HCT116 (cell line): Measurements from ENCODE around the gene RANBP1. TPM values are rescaled to one million over a fixed set of nuclear protein-coding genes. Genes with fewer than 3 reads are reported as not detected.

ENCODE experiments used
- ATAC-seq: fragments of 200-7000 bp; cut with Tn5 transposase; 2 replicates; pipeline ENCODE4 v1.9.1; 2020; ENCODE audit warnings: mild to moderate bottlenecking, moderate library complexity
- BruUV-seq: library from RNA; stranded (reverse); fragments of 400-500 nt; replicated peaks from 2 replicates; lab custom pipeline; 2021; lab: Mats Ljungman, UMichigan
- CTCF ChIA-PET: fragments of 300-600 bp; sonication (Branson Sonifier 250); formaldehyde crosslinking; loops from one replicate; lab custom pipeline; 2021; ENCODE audit warnings: antibody characterized with exemption; lab: Charles Lee
- POLR2A ChIA-PET: fragments of 300-600, 350-600 bp; sonication (Branson Sonifier 250); formaldehyde crosslinking; loops from one replicate; lab custom pipeline; 2021; ENCODE audit warnings: antibody characterized with exemption; lab: Charles Lee
- RAD21 ChIA-PET, 2 experiments: fragments of 300-600 bp; sonication (Branson Sonifier 250); formaldehyde crosslinking; loops; one replicate each; lab custom pipeline; 2023; ENCODE audit warnings: low total read pairs in 2 of 2; ENCODE audit not compliant: uncharacterized antibody in 2 of 2, unreplicated experiment in 2 of 2, low non-redundant PET in 1 of 2; lab: Charles Lee
- DNase-seq: peaks from one replicate; pipeline ENCODE4 v3.0.0-alpha.2; 2010; ENCODE audit warnings: low read depth, low spot score
- H2AFZ ChIP-seq: fragments of 200-600 bp; shearing (Covaris generic), sonication (generic); 2 replicates; pipeline ENCODE4 v1.6.1; 2017; ENCODE audit warnings: low read depth, mixed run types, mixed read lengths, antibody characterized with exemption, low read length; ENCODE audit not compliant: poor library complexity, severe bottlenecking
- H3K27ac ChIP-seq: 2 replicates; pipeline ENCODE4 v1.5.1; 2012; ENCODE audit warnings: low read depth, low read length
- H3K27me3 ChIP-seq: fragments of 200-600 bp; sonication (generic); 2 replicates; pipeline ENCODE4 v1.6.1; 2016; ENCODE audit warnings: mixed run types, low read length, mixed read lengths; ENCODE audit not compliant: insufficient read depth
- H3K36me3 ChIP-seq, 2 experiments: fragments of 200-500 bp in 1 of 2; fragments of 200-600 bp in 1 of 2; sonication (Bioruptor generic) in 1 of 2; sonication (generic) in 1 of 2; 2 replicates each; pipeline versions ENCODE4 v1.5.1 to v1.6.1; 2014 to 2016; ENCODE audit warnings: low read length in 2 of 2, inconsistent platforms in 1 of 2, mixed read lengths in 1 of 2, mixed run types in 1 of 2; ENCODE audit not compliant: insufficient read depth in 2 of 2, control insufficient read depth in 1 of 2
- H3K4me1 ChIP-seq, 2 experiments: fragments of 200-600 bp in 1 of 2; sonication (generic) in 1 of 2; 2 replicates each; pipeline versions ENCODE4 v1.5.1 to v1.6.1; 2012 to 2017; ENCODE audit warnings: low read length in 2 of 2, inconsistent platforms in 1 of 2, mild to moderate bottlenecking in 1 of 2, mixed read lengths in 1 of 2, mixed run types in 1 of 2, moderate library complexity in 1 of 2; ENCODE audit not compliant: insufficient read depth in 2 of 2, control insufficient read depth in 1 of 2
- H3K4me2 ChIP-seq: fragments of 200-600 bp; sonication (generic); 2 replicates; pipeline ENCODE4 v1.6.1; 2017; ENCODE audit warnings: mixed run types, low read length, mixed read lengths
- H3K4me3 ChIP-seq, 2 experiments: fragments of 200-600 bp in 1 of 2; sonication (generic) in 1 of 2; replicated peaks in 1 of 2; 2 replicates each; pipeline ENCODE4 v1.5.1; 2011 to 2016; ENCODE audit warnings: low read length in 2 of 2, control low read depth in 1 of 2, low read depth in 1 of 2, mild to moderate bottlenecking in 1 of 2, mixed read lengths in 1 of 2, mixed run types in 1 of 2
- H3K79me2 ChIP-seq: fragments of 200-600 bp; sonication (generic); 2 replicates; pipeline ENCODE4 v1.6.1; 2017; ENCODE audit warnings: mild to moderate bottlenecking, mixed run types, low read length, moderate library complexity, mixed read lengths; ENCODE audit not compliant: insufficient read depth
- H3K9ac ChIP-seq: fragments of 200-600 bp; sonication (generic); 2 replicates; pipeline ENCODE4 v1.6.1; 2016; ENCODE audit warnings: low read length, mixed read lengths
- H3K9me2 ChIP-seq: fragments of 200-600 bp; sonication (generic), shearing (Covaris generic); 2 replicates; pipeline ENCODE4 v1.6.1; 2017; ENCODE audit warnings: mixed run types, mild to moderate bottlenecking, moderate library complexity; ENCODE audit not compliant: insufficient read depth
- H3K9me3 ChIP-seq, 2 experiments: fragments of 200-500 bp in 1 of 2; fragments of 200-600 bp in 1 of 2; sonication (Bioruptor generic) in 1 of 2; sonication (generic) in 1 of 2; 2 replicates each; pipeline ENCODE4 v1.6.1; 2014 to 2017; ENCODE audit warnings: low read length in 2 of 2, mixed read lengths in 2 of 2, inconsistent platforms in 1 of 2, low read depth in 1 of 2, mild to moderate bottlenecking in 1 of 2, mixed run types in 1 of 2, moderate library complexity in 1 of 2; ENCODE audit not compliant: control insufficient read depth in 1 of 2, insufficient read depth in 1 of 2
- H4K20me1 ChIP-seq: fragments of 200-600 bp; sonication (generic), shearing (Covaris generic); 2 replicates; pipeline ENCODE4 v1.6.1; 2017; ENCODE audit warnings: mixed run types, mild to moderate bottlenecking, moderate library complexity; ENCODE audit not compliant: insufficient read depth
- CTCF ChIP-seq, 3 experiments: fragments of 200-600 bp in 1 of 3; sonication (generic) in 1 of 3; IDR thresholded peaks in 2 of 3; conservative IDR thresholded peaks in 1 of 3; 2 replicates each; pipeline ENCODE4 v1.5.1; 2012 to 2017; ENCODE audit warnings: low read depth in 2 of 3, low read length in 2 of 3, antibody characterized with exemption in 1 of 3, borderline replicate concordance in 1 of 3, control low read depth in 1 of 3, mild to moderate bottlenecking in 1 of 3, mixed read lengths in 1 of 3, mixed run types in 1 of 3, moderate library complexity in 1 of 3; ENCODE audit not compliant: insufficient read depth in 1 of 3
- EZH2 ChIP-seq: fragments of 200-600 bp; sonication (generic); IDR thresholded peaks from 2 replicates; pipeline ENCODE4 v1.6.1; 2017; ENCODE audit warnings: antibody characterized with exemption, mixed run types
- FOSL1 ChIP-seq: IDR thresholded peaks from 2 replicates; pipeline ENCODE4 v1.6.1; 2012; ENCODE audit warnings: low read depth
- JUND ChIP-seq: IDR thresholded peaks from 2 replicates; pipeline ENCODE4 v1.6.1; 2012
- POLR2A ChIP-seq: IDR thresholded peaks from 2 replicates; pipeline ENCODE4 v1.7.0; 2011; ENCODE audit warnings: borderline replicate concordance; ENCODE audit not compliant: insufficient read depth, insufficient read length; ENCODE audit errors: extremely low read depth
- POLR2AphosphoS5 ChIP-seq: IDR thresholded peaks from 2 replicates; pipeline ENCODE4 v1.6.1; 2011; ENCODE audit warnings: mild to moderate bottlenecking, low read depth, low read length, moderate library complexity
- REST ChIP-seq: IDR thresholded peaks from 2 replicates; pipeline ENCODE4 v1.6.1; 2012; ENCODE audit warnings: low read depth
- SIN3A ChIP-seq: IDR thresholded peaks from 2 replicates; pipeline ENCODE4 v1.6.1; 2012; ENCODE audit warnings: low read depth
- ZNF274 ChIP-seq: fragments of 200-500 bp; sonication (Bioruptor generic); IDR thresholded peaks from 2 replicates; pipeline ENCODE4 v1.6.1; 2014; ENCODE audit warnings: mild to moderate bottlenecking, low read depth, low read length, inconsistent platforms
- intact Hi-C: fragments of 100-400 bp; cut with micrococcal nuclease; formaldehyde crosslinking; loops from 2 replicates; pipeline ENCODE4 v1.10.0; 2022
- total RNA-seq: library from RNA; stranded (reverse); gene quantifications from one replicate; pipeline ENCODE4 v1.2.1, GENCODE V29; 2021; ENCODE audit not compliant: unreplicated experiment
- TF ChIP-seq, protein P1 (sequence below): IDR thresholded peaks from 2 replicates; pipeline ENCODE4 v1.6.1; 2011; ENCODE audit warnings: mild to moderate bottlenecking, low read length, moderate library complexity; ENCODE audit not compliant: insufficient replicate concordance; ENCODE audit errors: extremely low read depth

The RANBP1 gene
- total RNA-seq, 1 experiment from 2014 or later: 351 TPM

DNA sequence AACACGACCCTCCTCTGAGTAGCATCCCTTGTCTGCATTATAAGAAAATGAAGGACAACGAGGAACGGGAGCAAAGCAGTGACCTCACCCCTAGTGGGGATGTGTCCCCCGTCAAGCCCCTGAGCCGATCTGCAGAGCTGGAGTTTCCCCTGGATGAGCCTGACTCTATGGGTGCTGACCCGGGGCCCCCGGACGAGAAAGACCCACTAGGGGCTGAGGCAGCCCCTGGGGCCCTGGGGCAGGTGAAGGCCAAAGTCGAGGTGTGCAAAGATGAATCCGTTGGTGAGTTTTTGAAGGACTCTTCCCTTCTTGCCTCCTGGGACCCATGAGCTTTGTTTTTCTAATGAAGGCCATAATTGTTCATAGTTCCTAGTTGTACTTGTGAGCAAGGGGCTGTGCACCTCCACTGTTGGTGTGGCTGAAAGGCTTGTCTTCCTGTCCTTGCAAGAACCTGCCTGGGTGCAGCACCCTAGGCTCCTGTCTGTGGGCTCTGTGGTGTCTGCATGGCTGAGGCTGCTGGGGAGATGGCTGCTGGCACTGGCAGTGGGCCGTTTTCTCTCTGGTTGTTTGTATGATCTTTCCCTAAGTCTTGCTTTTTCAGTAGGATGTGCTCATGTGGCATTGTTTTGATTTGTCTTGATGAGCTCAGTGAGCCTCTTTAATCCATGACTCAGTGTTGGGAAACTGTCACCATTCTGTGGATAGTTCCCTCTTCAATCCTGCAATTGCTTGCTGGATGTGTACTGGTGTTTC is 25.8 kb upstream of the RANBP1 start:
- Histone ChIP-seq H3K4me3 (no peak overlapping the region), H3K27me3 (no peaks in the 10 kb centered on the region), H4K20me1 (peaks cover 5% of the 10 kb centered on the region; the same call in 1 of the 2 replicates), H3K9me2 (no peaks in the 10 kb centered on the region), H3K9ac (no peak overlapping the region), H3K4me2 (no peak overlapping the region), H2AFZ (no peak overlapping the region), H3K79me2 (peaks cover 82% of the 10 kb centered on the region), H3K4me1 (peaks cover 0 to under 1% of the 10 kb centered on the region in 2 experiments; a peak in 2 of 4 replicates), H3K36me3 (peaks cover 88 to 92% of the 10 kb centered on the region in 2 experiments), H3K27ac (no peak overlapping the region), H3K9me3 (no peaks in the 10 kb centered on the region)
- TF ChIP-seq EZH2 (no peak), FOSL1 (no peak), POLR2A (no peak), REST (no peak), POLR2AphosphoS5 (no peak), SIN3A (no peak), JUND (no peak), CTCF (IDR thresholded peaks at IDR 0.05 in 2 of 3, conservative IDR thresholded peaks at IDR 0.05 in 1 of 3; ENCODE audit: borderline replicate concordance in 1 of 3, insufficient read depth in 1 of 3, low read depth in 2 of 3, low read length in 2 of 3) (no peak), ZNF274 (no peak)
- TF ChIP-seq, protein P1, sequence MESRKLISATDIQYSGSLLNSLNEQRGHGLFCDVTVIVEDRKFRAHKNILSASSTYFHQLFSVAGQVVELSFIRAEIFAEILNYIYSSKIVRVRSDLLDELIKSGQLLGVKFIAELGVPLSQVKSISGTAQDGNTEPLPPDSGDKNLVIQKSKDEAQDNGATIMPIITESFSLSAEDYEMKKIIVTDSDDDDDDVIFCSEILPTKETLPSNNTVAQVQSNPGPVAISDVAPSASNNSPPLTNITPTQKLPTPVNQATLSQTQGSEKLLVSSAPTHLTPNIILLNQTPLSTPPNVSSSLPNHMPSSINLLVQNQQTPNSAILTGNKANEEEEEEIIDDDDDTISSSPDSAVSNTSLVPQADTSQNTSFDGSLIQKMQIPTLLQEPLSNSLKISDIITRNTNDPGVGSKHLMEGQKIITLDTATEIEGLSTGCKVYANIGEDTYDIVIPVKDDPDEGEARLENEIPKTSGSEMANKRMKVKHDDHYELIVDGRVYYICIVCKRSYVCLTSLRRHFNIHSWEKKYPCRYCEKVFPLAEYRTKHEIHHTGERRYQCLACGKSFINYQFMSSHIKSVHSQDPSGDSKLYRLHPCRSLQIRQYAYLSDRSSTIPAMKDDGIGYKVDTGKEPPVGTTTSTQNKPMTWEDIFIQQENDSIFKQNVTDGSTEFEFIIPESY: no peak
- no peak for ATAC-seq
- no TSS peak for BruUV-seq
- intact Hi-C loops: loop anchor here (10.0 kb wide), 1 partner anchor 105 kb away; no protein-coding TSS in a partner anchor
- DNase-seq: no peak
- ChIA-PET RAD21 (no interaction called here), CTCF (no interaction called here), POLR2A (no interaction called here)
